Thyroid gland (tissue), 4 donors: ENCODE data around the gene C5orf63.
"Not testable (repeated sequence)": the region's sequence is repeated elsewhere in the genome, so short reads cannot be mapped to it uniquely, and the experiment has no call there.

Experiments
- CTCF ChIP-seq, 6 experiments: fragments of 200-600 bp in 3 of 6; fragments of 450-650 bp in 3 of 6; sonication (generic) in 3 of 6; IDR thresholded peaks; one replicate each; pipeline ENCODE4 v1.5.1; 2016 to 2019; ENCODE audit warnings: antibody characterized with exemption in 6 of 6, mild to moderate bottlenecking in 2 of 6, inconsistent platforms in 1 of 6, moderate library complexity in 1 of 6
- POLR2A ChIP-seq, 2 donors: fragments of 450-650 bp; IDR thresholded peaks; one replicate each; pipeline ENCODE4 v1.6.1; 2017; ENCODE audit warnings: antibody characterized with exemption in 2 of 2, mild to moderate bottlenecking in 2 of 2, moderate library complexity in 1 of 2

GRCh38 chr5:127023552-127024191 is 49.6 kb downstream of the C5orf63 start:
- TF ChIP-seq CTCF, POLR2A (IDR thresholded peaks at IDR 0.05): not testable (repeated sequence)
